Brain microvascular endothelial cell (primary cell): Measurements from ENCODE around the gene PRSS38.

Experiments used
- DNase-seq: peaks from one replicate; pipeline ENCODE4 v3.0.0-alpha.2; 2020
- H3K27ac ChIP-seq: fragments of 250-450 bp; sonication (Bioruptor Pico); 2 replicates; pipeline ENCODE4 v1.5.1; 2020; ENCODE audit warnings: mild to moderate bottlenecking, moderate library complexity
- H3K27me3 ChIP-seq: fragments of 250-450 bp; sonication (Bioruptor Pico); replicated peaks from 2 replicates; pipeline ENCODE4 v1.5.1; 2020; ENCODE audit warnings: mild to moderate bottlenecking
- H3K36me3 ChIP-seq: fragments of 250-450 bp; sonication (Bioruptor Pico); replicated peaks from 2 replicates; pipeline ENCODE4 v1.5.1; 2020; ENCODE audit warnings: mild to moderate bottlenecking
- H3K4me3 ChIP-seq: 2 replicates; pipeline ENCODE4 v1.5.1; 2011; ENCODE audit warnings: low read depth, mild to moderate bottlenecking, control low read depth, low read length, moderate library complexity
- in situ Hi-C: cut with HindIII; loops from 2 replicates; pipeline ENCODE4 v1.10.0; 2017; ENCODE audit warnings: low sequenced_read_pairs, low pct_ligation_motif_present
- TF ChIP-seq, protein P1 (sequence below): IDR thresholded peaks from 2 replicates; pipeline ENCODE4 v1.5.1; 2011; ENCODE audit warnings: low read depth, mild to moderate bottlenecking, moderate library complexity, low read length, control low read depth, inconsistent platforms; ENCODE audit errors: missing control alignments

Gene PRSS38

DNA sequence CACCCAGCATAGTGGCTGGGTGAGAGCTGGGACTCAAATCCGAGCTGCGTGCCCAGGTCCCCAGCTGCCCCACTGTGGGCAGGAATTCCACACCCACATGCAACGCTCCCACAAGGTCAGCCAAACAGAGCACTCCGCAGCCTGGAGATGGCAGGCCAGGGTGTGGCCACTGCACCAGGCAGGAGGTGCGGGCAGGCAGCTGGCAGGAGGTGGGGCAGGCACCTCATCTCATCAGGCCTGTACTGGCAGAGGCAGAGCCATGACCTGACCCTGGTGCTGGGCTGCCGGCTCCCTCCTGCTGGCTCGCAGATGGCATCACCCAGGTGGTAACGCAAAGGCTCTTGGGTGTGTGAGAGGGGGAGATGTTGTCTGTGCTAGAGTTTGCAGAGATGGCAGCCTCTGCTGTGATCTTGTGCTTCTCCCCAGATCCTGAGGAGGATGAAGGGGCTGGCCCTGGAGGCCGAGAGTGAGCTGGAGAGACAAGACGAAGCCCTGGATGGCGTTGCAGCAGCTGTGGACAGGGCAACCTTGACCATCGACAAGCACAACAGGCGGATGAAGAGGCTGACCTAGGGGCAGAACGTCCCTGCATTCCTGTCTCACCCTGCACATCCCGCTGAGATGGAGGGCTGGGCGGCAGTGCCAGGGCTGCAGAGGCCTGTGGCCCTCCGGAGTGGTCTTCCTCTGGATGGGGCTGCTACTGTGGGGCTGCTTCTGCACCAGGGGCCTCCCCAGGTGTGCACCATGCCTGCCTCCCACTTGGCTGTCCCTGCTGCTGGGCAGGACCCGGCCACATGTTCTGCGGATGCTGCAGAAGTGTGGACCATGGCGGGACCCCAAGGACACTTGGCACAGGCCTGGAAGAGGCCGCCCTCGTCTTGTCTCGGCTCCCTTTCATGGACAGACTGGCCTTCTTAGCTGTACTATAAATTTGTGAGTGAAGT lies 35.1 kb upstream of the PRSS38 start:
- Histone ChIP-seq H3K36me3 (no peaks in the 10 kb centered on the region), H3K27ac (no peak overlapping the region), H3K27me3 (no peaks in the 10 kb centered on the region), H3K4me3 (no peak overlapping the region)
- DNase-seq = no peak
- in situ Hi-C loops = no loop called here
- TF ChIP-seq, protein P1, sequence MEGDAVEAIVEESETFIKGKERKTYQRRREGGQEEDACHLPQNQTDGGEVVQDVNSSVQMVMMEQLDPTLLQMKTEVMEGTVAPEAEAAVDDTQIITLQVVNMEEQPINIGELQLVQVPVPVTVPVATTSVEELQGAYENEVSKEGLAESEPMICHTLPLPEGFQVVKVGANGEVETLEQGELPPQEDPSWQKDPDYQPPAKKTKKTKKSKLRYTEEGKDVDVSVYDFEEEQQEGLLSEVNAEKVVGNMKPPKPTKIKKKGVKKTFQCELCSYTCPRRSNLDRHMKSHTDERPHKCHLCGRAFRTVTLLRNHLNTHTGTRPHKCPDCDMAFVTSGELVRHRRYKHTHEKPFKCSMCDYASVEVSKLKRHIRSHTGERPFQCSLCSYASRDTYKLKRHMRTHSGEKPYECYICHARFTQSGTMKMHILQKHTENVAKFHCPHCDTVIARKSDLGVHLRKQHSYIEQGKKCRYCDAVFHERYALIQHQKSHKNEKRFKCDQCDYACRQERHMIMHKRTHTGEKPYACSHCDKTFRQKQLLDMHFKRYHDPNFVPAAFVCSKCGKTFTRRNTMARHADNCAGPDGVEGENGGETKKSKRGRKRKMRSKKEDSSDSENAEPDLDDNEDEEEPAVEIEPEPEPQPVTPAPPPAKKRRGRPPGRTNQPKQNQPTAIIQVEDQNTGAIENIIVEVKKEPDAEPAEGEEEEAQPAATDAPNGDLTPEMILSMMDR = no peak

DNA sequence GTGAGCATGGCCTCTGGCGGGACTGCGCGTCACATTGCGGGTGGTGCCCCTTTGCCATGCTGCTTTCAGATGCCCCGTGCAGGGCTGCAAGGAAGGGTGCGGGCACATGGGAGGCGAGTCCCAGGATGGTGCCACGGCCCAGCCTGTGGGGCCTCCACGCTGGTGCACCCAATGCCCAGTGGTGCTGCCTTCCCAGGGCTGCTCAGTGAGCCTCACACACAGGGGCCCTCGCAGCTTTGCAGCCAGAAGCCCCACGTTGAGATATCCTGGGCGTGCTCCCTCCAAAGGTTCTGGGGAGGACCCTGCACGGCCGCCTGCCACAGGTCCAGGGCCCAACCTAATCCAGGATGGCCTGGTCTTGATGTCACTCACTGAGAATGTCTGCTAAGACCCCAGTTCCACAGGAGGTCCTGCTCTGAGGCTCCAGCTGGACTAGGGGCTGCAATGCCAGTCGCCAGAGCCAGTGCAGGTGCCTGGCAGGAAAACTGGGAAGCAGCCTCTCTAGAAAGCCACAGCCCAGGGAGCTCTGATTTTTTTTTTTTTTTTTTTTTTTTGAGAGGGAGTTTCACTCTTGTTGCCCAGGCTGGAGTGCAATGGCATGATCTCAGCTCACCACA lies 34.1 kb upstream of the PRSS38 start:
- TF ChIP-seq, protein P1 = no peak
- H3K4me3 ChIP-seq = no peak overlapping the region
- no peaks in the 10 kb centered on the region for H3K27me3 ChIP-seq
- in situ Hi-C loops = no loop called here
- H3K36me3 ChIP-seq = no peaks in the 10 kb centered on the region
- no peak overlapping the region for H3K27ac ChIP-seq
- no peak for DNase-seq

GRCh38 chr1:227782226-227782625 lies 33.2 kb upstream of the PRSS38 start:
- TF ChIP-seq, protein P1 = no peak
- no peak for DNase-seq

DNA sequence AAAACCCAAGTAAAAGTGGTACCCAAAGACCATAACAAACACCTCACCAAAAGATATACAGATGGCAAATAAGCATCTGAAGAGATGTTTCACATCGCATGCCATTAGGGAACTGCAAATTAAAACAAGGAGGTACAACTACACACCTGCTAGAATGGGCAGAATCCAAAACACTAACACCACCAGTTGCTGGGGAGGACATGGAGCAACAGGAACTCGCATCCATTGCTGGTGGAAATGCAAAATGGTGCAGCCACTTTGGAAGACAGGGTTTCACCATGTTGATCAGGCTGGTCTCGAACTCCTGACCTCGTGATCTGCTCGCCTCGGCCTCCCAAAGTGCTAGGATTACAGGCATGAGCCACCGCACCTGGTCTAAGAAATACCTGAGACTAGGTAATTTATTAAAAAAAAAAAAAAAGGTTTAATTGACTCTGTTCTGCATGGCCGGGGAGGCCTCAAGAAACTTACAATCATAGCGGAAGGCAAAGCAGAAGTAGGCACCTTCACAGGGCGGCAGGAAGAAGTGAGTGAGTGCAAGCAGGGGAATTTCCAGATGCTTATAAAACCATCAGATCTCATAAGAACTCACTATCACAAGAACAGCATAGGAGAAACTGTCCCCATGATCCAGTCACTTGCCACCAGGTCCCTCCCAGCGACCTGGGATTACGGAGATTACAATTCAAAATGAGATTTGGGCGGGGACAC lies 30.2 kb upstream of the PRSS38 start:
- Histone ChIP-seq H3K27ac (no peak overlapping the region), H3K36me3 (no peaks in the 10 kb centered on the region), H3K4me3 (no peak overlapping the region), H3K27me3 (peaks cover 9% of the 10 kb centered on the region)
- in situ Hi-C loops = no loop called here
- DNase-seq = no peak
- TF ChIP-seq, protein P1 = no peak

More at GRCh38 chr1:227782226-227782625, 33.2 kb upstream of the PRSS38 start:
- Histone ChIP-seq H3K4me3 (no peak overlapping the region), H3K27ac (no peak overlapping the region), H3K27me3 (peaks cover 6% of the 10 kb centered on the region), H3K36me3 (no peaks in the 10 kb centered on the region)
- in situ Hi-C loops = no loop called here

- TF ChIP-seq, protein P1 = no peak
- Histone ChIP-seq H3K4me3 (no peak overlapping the region), H3K36me3 (no peaks in the 10 kb centered on the region), H3K27ac (no peak overlapping the region), H3K27me3 (peaks cover 9% of the 10 kb centered on the region)
- in situ Hi-C loops = no loop called here
- DNase-seq = no peak
These were observed 29.4 kb upstream of the PRSS38 start for GRCh38 chr1:227785805-227786671.
